Measurements from ENCODE around the gene ATRN. TPM values are rescaled to one million over a fixed set of nuclear protein-coding genes. Genes with fewer than 3 reads are reported as not detected.

Gene ATRN
- total and polyA plus RNA-seq, 2 experiments from 2014 or later: 14.7 to 71.1 TPM

- Histone ChIP-seq H3K9me3 (ENCODE audit: low read depth) (no peaks in the 10 kb centered on the region), H2AFZ (no peak overlapping the region), H3K4me2 (no peak overlapping the region), H3K9me2 (replicated peaks; ENCODE audit: insufficient read depth) (no peaks in the 10 kb centered on the region), H3K79me2 (peaks cover 71% of the 10 kb centered on the region), H3K4me3 (no peak overlapping the region), H3K27ac (no peak overlapping the region), H4K20me1 (ENCODE audit: insufficient read depth, poor library complexity, severe bottlenecking) (peaks cover 15% of the 10 kb centered on the region), H3K27me3 (no peaks in the 10 kb centered on the region), H3K4me1 (ENCODE audit: insufficient read depth) (peaks cover 6% of the 10 kb centered on the region), H3K36me3 (replicated peaks; ENCODE audit: insufficient read depth, low read depth) (no peaks in the 10 kb centered on the region)
- DNase-seq (ENCODE audit: low spot score): no peak
- WGBS (ENCODE audit: low lambda C conversion rate, missing lambda C conversion rate): 90% methylated on average over 11 of the region's 11 CpGs
- no peak for TF ChIP-seq EZH2 (IDR thresholded peaks at IDR 0.05; ENCODE audit: borderline replicate concordance)
These were observed 9.2 kb downstream of the ATRN start for GRCh38 chr20:3479759-3480615.

DNA sequence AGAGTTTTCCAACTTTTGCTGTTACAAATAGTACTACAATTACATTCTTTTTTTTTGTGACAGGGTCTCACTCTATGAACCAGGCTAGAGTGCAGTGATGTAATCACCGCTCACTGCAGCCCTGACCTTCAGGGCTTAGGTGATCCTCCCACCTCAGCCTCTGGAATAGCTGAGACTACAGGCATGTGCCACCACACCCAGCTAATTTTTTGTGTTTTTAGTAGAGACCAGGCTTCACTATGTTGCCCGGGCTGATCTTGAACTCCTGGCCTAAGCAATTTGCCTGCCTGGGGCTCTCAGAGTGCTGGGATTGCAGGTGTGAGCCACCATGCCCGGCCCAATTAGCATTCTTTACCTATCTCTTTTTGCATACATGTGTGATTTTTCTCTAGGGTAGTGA is 12.5 kb downstream of the ATRN start:
- Histone ChIP-seq H3K4me2 (no peak overlapping the region), H2AFZ (no peak overlapping the region), H3K79me2 (peaks cover 82% of the 10 kb centered on the region), H4K20me1 (ENCODE audit: insufficient read depth, poor library complexity, severe bottlenecking) (peaks cover 4% of the 10 kb centered on the region), H3K4me1 (ENCODE audit: insufficient read depth) (no peaks in the 10 kb centered on the region), H3K36me3 (replicated peaks; ENCODE audit: insufficient read depth, low read depth) (no peaks in the 10 kb centered on the region), H3K27me3 (no peaks in the 10 kb centered on the region), H3K4me3 (no peak overlapping the region), H3K9me2 (replicated peaks; ENCODE audit: insufficient read depth) (no peaks in the 10 kb centered on the region), H3K9me3 (ENCODE audit: low read depth) (no peaks in the 10 kb centered on the region), H3K27ac (no peak overlapping the region)
- no peak for DNase-seq (ENCODE audit: low spot score)
- 78% methylated on average over 3 of the region's 3 CpGs for WGBS (ENCODE audit: low lambda C conversion rate, missing lambda C conversion rate)
- TF ChIP-seq, protein P1, sequence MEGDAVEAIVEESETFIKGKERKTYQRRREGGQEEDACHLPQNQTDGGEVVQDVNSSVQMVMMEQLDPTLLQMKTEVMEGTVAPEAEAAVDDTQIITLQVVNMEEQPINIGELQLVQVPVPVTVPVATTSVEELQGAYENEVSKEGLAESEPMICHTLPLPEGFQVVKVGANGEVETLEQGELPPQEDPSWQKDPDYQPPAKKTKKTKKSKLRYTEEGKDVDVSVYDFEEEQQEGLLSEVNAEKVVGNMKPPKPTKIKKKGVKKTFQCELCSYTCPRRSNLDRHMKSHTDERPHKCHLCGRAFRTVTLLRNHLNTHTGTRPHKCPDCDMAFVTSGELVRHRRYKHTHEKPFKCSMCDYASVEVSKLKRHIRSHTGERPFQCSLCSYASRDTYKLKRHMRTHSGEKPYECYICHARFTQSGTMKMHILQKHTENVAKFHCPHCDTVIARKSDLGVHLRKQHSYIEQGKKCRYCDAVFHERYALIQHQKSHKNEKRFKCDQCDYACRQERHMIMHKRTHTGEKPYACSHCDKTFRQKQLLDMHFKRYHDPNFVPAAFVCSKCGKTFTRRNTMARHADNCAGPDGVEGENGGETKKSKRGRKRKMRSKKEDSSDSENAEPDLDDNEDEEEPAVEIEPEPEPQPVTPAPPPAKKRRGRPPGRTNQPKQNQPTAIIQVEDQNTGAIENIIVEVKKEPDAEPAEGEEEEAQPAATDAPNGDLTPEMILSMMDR (IDR thresholded peaks at IDR 0.05; ENCODE audit: poor library complexity): no peak
- TF ChIP-seq EZH2 (IDR thresholded peaks at IDR 0.05; ENCODE audit: borderline replicate concordance) (no peak), EZH2phosphoT487 (IDR thresholded peaks at IDR 0.05; ENCODE audit: low read depth, severe bottlenecking, unreplicated experiment) (no peak)

DNA sequence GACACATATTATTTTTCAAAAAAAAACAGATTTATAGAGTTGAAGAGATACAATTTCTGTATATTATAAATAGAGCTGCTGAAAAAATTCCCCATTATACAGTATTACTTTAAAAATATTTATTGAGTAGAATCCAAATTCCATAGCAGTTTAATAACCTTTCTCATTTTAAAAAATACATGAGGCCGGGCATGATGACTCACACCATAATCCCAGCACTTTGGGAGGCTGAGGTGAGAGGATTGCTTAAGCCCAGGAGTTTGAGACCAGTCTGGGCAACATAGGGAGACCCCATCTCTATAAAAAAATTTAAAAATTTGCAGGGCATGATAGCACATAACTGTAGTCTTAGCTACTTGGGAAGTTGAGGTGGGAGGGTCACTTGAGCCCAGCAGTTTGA is 13.0 kb downstream of the ATRN start:
- Histone ChIP-seq H3K27me3 (no peaks in the 10 kb centered on the region), H3K79me2 (peaks cover 82% of the 10 kb centered on the region), H2AFZ (no peak overlapping the region), H3K4me3 (no peak overlapping the region), H4K20me1 (ENCODE audit: insufficient read depth, poor library complexity, severe bottlenecking) (peaks cover 4% of the 10 kb centered on the region), H3K9me3 (ENCODE audit: low read depth) (no peaks in the 10 kb centered on the region), H3K36me3 (replicated peaks; ENCODE audit: insufficient read depth, low read depth) (no peaks in the 10 kb centered on the region), H3K4me2 (no peak overlapping the region), H3K9me2 (replicated peaks; ENCODE audit: insufficient read depth) (no peaks in the 10 kb centered on the region), H3K4me1 (ENCODE audit: insufficient read depth) (no peaks in the 10 kb centered on the region), H3K27ac (no peak overlapping the region)
- TF ChIP-seq EZH2phosphoT487 (IDR thresholded peaks at IDR 0.05; ENCODE audit: low read depth, severe bottlenecking, unreplicated experiment): no peak
- no peak for TF ChIP-seq EZH2 (IDR thresholded peaks at IDR 0.05; ENCODE audit: borderline replicate concordance)
- TF ChIP-seq, protein P1 (IDR thresholded peaks at IDR 0.05; ENCODE audit: poor library complexity): no peak
- WGBS (ENCODE audit: low lambda C conversion rate, missing lambda C conversion rate): 90% methylated on average over 1 of the region's 1 CpG
- DNase-seq (ENCODE audit: low spot score): no peak

DNA sequence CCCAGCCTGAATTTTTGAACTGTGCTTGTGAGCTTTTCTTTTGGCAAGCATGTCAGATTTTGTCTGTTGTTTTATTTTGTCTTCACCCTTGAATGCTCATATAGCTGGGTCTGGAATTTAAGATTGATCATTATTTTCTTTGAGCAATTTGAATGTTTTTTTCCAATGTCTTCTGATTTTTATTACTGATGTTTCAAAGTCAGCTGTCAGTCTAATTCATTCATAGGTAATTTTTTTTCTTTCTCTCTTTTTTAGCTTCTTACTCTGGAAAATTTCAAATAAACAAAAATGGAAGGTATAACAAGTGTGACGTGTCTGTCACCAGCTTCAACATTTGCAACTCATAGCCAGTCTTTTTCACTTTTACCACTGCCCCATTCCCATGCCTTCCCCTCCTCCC is 15.1 kb downstream of the ATRN start:
- H3K4me3 ChIP-seq: no peak overlapping the region
- H3K36me3 ChIP-seq (replicated peaks; ENCODE audit: insufficient read depth, low read depth): no peaks in the 10 kb centered on the region
- no peaks in the 10 kb centered on the region for H3K9me3 ChIP-seq (ENCODE audit: low read depth)
- H3K4me2 ChIP-seq: no peak overlapping the region
- H2AFZ ChIP-seq: no peak overlapping the region
- H3K27ac ChIP-seq: no peak overlapping the region
- H4K20me1 ChIP-seq (ENCODE audit: insufficient read depth, poor library complexity, severe bottlenecking): peaks cover 4% of the 10 kb centered on the region
- 97% methylated on average over 1 of the region's 1 CpG for WGBS (ENCODE audit: low lambda C conversion rate, missing lambda C conversion rate)
- no peak for DNase-seq (ENCODE audit: low spot score)
- H3K27me3 ChIP-seq: no peaks in the 10 kb centered on the region
- H3K4me1 ChIP-seq (ENCODE audit: insufficient read depth): no peaks in the 10 kb centered on the region
- H3K9me2 ChIP-seq (replicated peaks; ENCODE audit: insufficient read depth): no peaks in the 10 kb centered on the region
- peaks cover 82% of the 10 kb centered on the region for H3K79me2 ChIP-seq
- TF ChIP-seq EZH2 (IDR thresholded peaks at IDR 0.05; ENCODE audit: borderline replicate concordance) (no peak), EZH2phosphoT487 (IDR thresholded peaks at IDR 0.05; ENCODE audit: low read depth, severe bottlenecking, unreplicated experiment) (no peak)
- TF ChIP-seq, protein P1 (IDR thresholded peaks at IDR 0.05; ENCODE audit: poor library complexity): no peak

Data from hepatocyte (in vitro differentiated cells).